ENCODE measurements around the gene FOXP2.
"Not testable (repeated sequence)": the region's sequence is repeated elsewhere in the genome, so short reads cannot be mapped to it uniquely, and the experiment has no call there.

The FOXP2 gene

DNA sequence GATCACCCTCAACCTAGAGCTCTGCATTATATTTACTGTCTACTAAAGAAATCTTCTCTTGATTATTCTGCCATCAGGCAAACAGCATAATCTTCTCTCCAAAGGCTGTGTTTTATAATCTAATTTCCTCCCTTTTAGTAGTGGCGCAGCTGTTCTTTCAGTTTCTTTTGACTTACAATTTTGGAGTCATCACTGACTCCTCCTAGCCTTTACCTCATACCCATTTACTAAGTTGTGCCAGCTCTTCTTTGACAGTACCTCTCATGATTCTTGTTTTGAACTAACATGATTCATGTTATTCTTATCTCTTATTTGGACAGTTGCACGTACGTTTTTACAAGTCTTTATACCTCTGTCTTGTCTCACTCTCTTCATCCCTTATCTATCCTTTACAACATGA is 113.0 kb downstream of the FOXP2 start:
- WGBS (ENCODE audit: insufficient coverage): 97% methylated on average over 3 of the region's 3 CpGs
- Histone ChIP-seq H3K4me1 (ENCODE audit: control extremely low read depth in 1 of 4, control insufficient read depth in 4 of 4, insufficient read depth in 4 of 4, low read length in 3 of 4) (no peaks in the 10 kb centered on the region), H3K27me3 (replicated peaks in 2 of 5; ENCODE audit: control insufficient read depth in 4 of 5, insufficient read depth in 5 of 5, low read length in 4 of 5) (no peaks in the 10 kb centered on the region), H3K27ac (ENCODE audit: insufficient read depth in 1 of 2, low read depth in 1 of 2, low read length in 2 of 2, poor library complexity in 1 of 2, severe bottlenecking in 2 of 2) (no peak overlapping the region), H3K36me3 (ENCODE audit: control insufficient read depth in 4 of 4, insufficient read depth in 4 of 4, low read length in 3 of 4) (no peaks in the 10 kb centered on the region), H3K4me3 (ENCODE audit: control insufficient read depth in 1 of 7, extremely low read depth in 1 of 7, insufficient read depth in 4 of 7, low read depth in 2 of 7, low read length in 6 of 7) (no peak overlapping the region), H3K9me3 (ENCODE audit: control extremely low read depth in 1 of 5, control insufficient read depth in 4 of 5, insufficient read depth in 2 of 5, low read depth in 1 of 5, low read length in 4 of 5) (no peaks in the 10 kb centered on the region)
- DNase-seq: no peak
- ChIA-PET CTCF (no interaction called here), POLR2A (no interaction called here)

DNA sequence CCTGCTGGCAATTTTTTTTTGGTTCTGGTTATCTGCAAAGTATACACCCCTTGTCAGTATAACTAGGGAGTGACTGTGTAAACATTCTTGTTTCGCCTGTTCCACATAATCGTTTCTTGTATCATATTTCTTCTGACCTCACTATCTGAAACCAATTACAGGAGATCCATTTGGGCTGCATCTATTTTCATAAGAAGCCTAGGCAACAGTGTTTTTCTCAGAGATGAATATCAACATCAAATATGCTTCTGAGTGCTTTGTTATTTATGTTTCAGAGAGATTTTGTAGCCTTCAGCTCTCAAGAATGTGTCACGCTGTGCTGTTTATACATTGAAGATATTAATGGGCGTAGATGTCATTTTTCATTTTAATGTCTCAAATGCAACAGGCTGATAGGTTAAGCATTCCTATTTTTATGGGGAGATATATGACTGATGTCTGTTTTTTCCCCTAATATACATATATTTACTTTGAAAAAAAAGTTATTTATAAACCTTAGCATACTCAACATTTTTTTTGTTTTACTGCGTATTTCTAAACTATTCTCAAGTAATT is 115.5 kb downstream of the FOXP2 start:
- ChIA-PET POLR2A (no interaction called here), CTCF (no interaction called here)
- no peaks in the 10 kb centered on the region for H3K36me3 ChIP-seq (ENCODE audit: control insufficient read depth in 4 of 4, insufficient read depth in 4 of 4, low read length in 3 of 4)
- no peak for DNase-seq
- H3K27ac ChIP-seq (ENCODE audit: insufficient read depth in 1 of 2, low read depth in 1 of 2, low read length in 2 of 2, poor library complexity in 1 of 2, severe bottlenecking in 2 of 2): no peak overlapping the region
- no peaks in the 10 kb centered on the region for H3K9me3 ChIP-seq (ENCODE audit: control extremely low read depth in 1 of 5, control insufficient read depth in 4 of 5, insufficient read depth in 2 of 5, low read depth in 1 of 5, low read length in 4 of 5)
- no peak overlapping the region for H3K4me3 ChIP-seq (ENCODE audit: control insufficient read depth in 1 of 7, extremely low read depth in 1 of 7, insufficient read depth in 4 of 7, low read depth in 2 of 7, low read length in 6 of 7)
- no peaks in the 10 kb centered on the region for H3K4me1 ChIP-seq (ENCODE audit: control extremely low read depth in 1 of 4, control insufficient read depth in 4 of 4, insufficient read depth in 4 of 4, low read length in 3 of 4)
- no peaks in the 10 kb centered on the region for H3K27me3 ChIP-seq (replicated peaks in 2 of 5; ENCODE audit: control insufficient read depth in 4 of 5, insufficient read depth in 5 of 5, low read length in 4 of 5)
- 93% methylated on average over 2 of the region's 5 CpGs for WGBS (ENCODE audit: insufficient coverage)

DNA sequence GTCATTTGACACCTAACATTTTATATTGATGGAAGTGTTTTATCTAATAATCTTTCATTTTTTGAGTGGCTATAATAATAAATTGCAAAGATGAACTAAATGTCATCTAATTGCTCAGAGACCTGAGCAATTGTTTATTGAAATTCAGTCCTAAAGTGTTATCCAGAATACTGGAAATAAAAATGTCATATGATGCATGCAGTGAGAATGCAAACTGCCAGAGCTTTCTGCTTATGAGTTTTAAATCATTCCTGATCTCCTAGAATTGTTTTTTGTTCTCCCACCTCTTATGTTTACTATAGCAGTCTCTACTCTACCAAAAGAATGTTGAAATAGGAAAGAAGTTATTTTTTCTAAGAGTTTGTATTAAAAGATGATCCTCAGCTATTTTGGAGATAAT is 116.7 kb downstream of the FOXP2 start:
- ChIA-PET CTCF (no interaction called here), POLR2A (no interaction called here)
- no peaks in the 10 kb centered on the region for H3K4me1 ChIP-seq (ENCODE audit: control extremely low read depth in 1 of 4, control insufficient read depth in 4 of 4, insufficient read depth in 4 of 4, low read length in 3 of 4)

DNA sequence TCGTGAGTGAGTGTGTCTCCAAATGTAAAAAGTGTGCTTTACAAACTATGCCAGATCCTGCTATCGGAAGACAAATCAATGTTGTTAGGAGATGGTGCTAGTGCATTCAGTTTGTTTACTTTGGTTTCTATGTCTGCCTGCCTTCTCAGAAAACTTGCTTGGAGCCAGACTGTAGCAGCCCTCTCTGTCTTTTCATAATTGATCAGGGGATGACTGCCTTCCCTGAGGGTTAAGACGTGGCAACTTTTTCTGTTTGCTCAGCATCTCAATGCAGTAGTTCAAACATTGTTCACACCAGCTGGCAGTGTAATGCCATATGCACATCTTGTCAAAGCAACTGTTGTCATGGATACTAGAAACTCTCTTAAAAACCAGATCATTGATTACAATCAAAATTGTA is 118.5 kb downstream of the FOXP2 start:
- no peak for DNase-seq
- H3K4me1 ChIP-seq (ENCODE audit: control extremely low read depth in 1 of 4, control insufficient read depth in 4 of 4, insufficient read depth in 4 of 4, low read length in 3 of 4): no peaks in the 10 kb centered on the region
- H3K27me3 ChIP-seq (replicated peaks in 2 of 5; ENCODE audit: control insufficient read depth in 4 of 5, insufficient read depth in 5 of 5, low read length in 4 of 5): no peaks in the 10 kb centered on the region
- WGBS (ENCODE audit: insufficient coverage): 100% methylated on average over 3 of the region's 3 CpGs
- H3K36me3 ChIP-seq (ENCODE audit: control insufficient read depth in 4 of 4, insufficient read depth in 4 of 4, low read length in 3 of 4): no peaks in the 10 kb centered on the region
- POLR2A ChIA-PET: no interaction called here
- no peaks in the 10 kb centered on the region for H3K9me3 ChIP-seq (ENCODE audit: control extremely low read depth in 1 of 5, control insufficient read depth in 4 of 5, insufficient read depth in 2 of 5, low read depth in 1 of 5, low read length in 4 of 5)
- H3K4me3 ChIP-seq (ENCODE audit: control insufficient read depth in 1 of 7, extremely low read depth in 1 of 7, insufficient read depth in 4 of 7, low read depth in 2 of 7, low read length in 6 of 7): no peak overlapping the region
- no peak overlapping the region for H3K27ac ChIP-seq (ENCODE audit: insufficient read depth in 1 of 2, low read depth in 1 of 2, low read length in 2 of 2, poor library complexity in 1 of 2, severe bottlenecking in 2 of 2)
- CTCF ChIA-PET: no interaction called here

More for the DNA sequence above, 116.7 kb downstream of the FOXP2 start:
- H3K36me3 ChIP-seq (ENCODE audit: control insufficient read depth in 4 of 4, insufficient read depth in 4 of 4, low read length in 3 of 4): no peaks in the 10 kb centered on the region
- no peaks in the 10 kb centered on the region for H3K9me3 ChIP-seq (ENCODE audit: control extremely low read depth in 1 of 5, control insufficient read depth in 4 of 5, insufficient read depth in 2 of 5, low read depth in 1 of 5, low read length in 4 of 5)
- no peak for DNase-seq
- H3K4me3 ChIP-seq (ENCODE audit: control insufficient read depth in 1 of 7, extremely low read depth in 1 of 7, insufficient read depth in 4 of 7, low read depth in 2 of 7, low read length in 6 of 7): no peak overlapping the region
- no peak overlapping the region for H3K27ac ChIP-seq (ENCODE audit: insufficient read depth in 1 of 2, low read depth in 1 of 2, low read length in 2 of 2, poor library complexity in 1 of 2, severe bottlenecking in 2 of 2)
- H3K27me3 ChIP-seq (replicated peaks in 2 of 5; ENCODE audit: control insufficient read depth in 4 of 5, insufficient read depth in 5 of 5, low read length in 4 of 5): no peaks in the 10 kb centered on the region

DNA sequence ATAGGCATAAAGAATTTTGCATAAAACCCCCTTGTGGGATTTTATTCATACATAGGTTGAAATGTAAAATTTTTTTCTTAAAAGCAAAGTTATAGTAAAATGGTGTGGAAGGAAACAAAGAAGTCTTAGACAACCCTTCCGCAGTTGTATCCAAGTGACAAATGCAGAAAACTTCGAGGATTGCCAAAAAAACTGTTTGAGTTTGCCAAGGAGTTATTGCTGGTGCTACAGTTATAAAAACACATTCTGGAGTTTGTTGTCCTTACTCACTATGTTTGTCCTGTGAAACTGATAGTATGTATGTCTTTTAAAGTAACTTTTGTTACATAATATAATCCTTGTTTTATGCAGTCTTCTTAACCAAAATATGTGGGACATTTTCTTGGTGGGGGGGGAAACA is 120.3 kb downstream of the FOXP2 start:
- no peak overlapping the region for H3K27ac ChIP-seq (ENCODE audit: insufficient read depth in 1 of 2, low read depth in 1 of 2, low read length in 2 of 2, poor library complexity in 1 of 2, severe bottlenecking in 2 of 2)
- no peaks in the 10 kb centered on the region for H3K4me1 ChIP-seq (ENCODE audit: control extremely low read depth in 1 of 4, control insufficient read depth in 4 of 4, insufficient read depth in 4 of 4, low read length in 3 of 4)
- no peaks in the 10 kb centered on the region for H3K36me3 ChIP-seq (ENCODE audit: control insufficient read depth in 4 of 4, insufficient read depth in 4 of 4, low read length in 3 of 4)
- no peak for DNase-seq
- ChIA-PET POLR2A (no interaction called here), CTCF (no interaction called here)
- H3K9me3 ChIP-seq (ENCODE audit: control extremely low read depth in 1 of 5, control insufficient read depth in 4 of 5, insufficient read depth in 2 of 5, low read depth in 1 of 5, low read length in 4 of 5): no peaks in the 10 kb centered on the region
- WGBS (ENCODE audit: insufficient coverage): 88% methylated on average over 2 of the region's 2 CpGs
- no peak overlapping the region for H3K4me3 ChIP-seq (ENCODE audit: control insufficient read depth in 1 of 7, extremely low read depth in 1 of 7, insufficient read depth in 4 of 7, low read depth in 2 of 7, low read length in 6 of 7)
- H3K27me3 ChIP-seq (replicated peaks in 2 of 5; ENCODE audit: control insufficient read depth in 4 of 5, insufficient read depth in 5 of 5, low read length in 4 of 5): no peaks in the 10 kb centered on the region

DNA sequence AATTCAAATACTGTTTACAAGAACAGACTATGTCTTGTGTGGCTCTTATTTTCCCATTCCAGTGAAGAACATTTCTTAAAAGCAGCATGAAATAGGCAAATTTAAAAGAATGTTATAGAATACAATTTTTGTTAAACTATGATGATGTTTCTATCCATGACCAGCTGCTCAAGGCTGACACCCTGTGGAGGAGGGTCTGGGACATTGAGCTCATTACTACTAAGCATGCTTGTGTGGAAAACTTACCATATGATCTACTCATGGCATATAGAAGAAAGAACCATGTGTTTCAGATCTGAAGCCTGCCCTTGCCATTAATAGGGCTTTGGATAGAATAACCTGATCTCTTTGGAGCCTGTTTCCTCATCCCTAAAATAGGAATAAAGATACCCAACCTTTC is 125.0 kb downstream of the FOXP2 start:
- no peak overlapping the region for H3K4me3 ChIP-seq (ENCODE audit: control insufficient read depth in 1 of 7, extremely low read depth in 1 of 7, insufficient read depth in 4 of 7, low read depth in 2 of 7, low read length in 6 of 7)
- no peaks in the 10 kb centered on the region for H3K4me1 ChIP-seq (ENCODE audit: control extremely low read depth in 1 of 4, control insufficient read depth in 4 of 4, insufficient read depth in 4 of 4, low read length in 3 of 4)
- no peaks in the 10 kb centered on the region for H3K27me3 ChIP-seq (replicated peaks in 2 of 5; ENCODE audit: control insufficient read depth in 4 of 5, insufficient read depth in 5 of 5, low read length in 4 of 5)
- ChIA-PET CTCF (no interaction called here), POLR2A (no interaction called here)
- no peaks in the 10 kb centered on the region for H3K9me3 ChIP-seq (ENCODE audit: control extremely low read depth in 1 of 5, control insufficient read depth in 4 of 5, insufficient read depth in 2 of 5, low read depth in 1 of 5, low read length in 4 of 5)
- H3K36me3 ChIP-seq (ENCODE audit: control insufficient read depth in 4 of 4, insufficient read depth in 4 of 4, low read length in 3 of 4): no peaks in the 10 kb centered on the region
- H3K27ac ChIP-seq (ENCODE audit: insufficient read depth in 1 of 2, low read depth in 1 of 2, low read length in 2 of 2, poor library complexity in 1 of 2, severe bottlenecking in 2 of 2): no peak overlapping the region
- peak; percentile 2 to 27 (median 15) for DNase-seq

DNA sequence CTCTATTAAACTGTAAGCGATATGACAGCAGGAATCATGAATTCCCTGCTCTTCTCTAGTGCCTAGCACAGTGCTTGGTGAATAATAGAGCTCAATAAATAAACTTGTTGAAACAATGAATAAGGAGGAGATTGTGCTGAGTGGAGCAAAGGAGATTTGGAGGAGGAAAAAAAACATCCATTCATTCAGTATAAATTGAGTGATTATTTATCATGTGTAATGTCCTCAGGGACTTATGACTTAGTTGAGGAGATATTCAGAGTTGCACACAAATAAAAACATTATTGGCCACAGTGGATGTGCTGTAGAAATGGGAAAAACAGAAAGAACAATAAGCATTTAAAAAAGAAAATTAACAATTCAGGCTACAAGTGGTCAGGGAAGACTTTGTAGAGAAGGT is 125.7 kb downstream of the FOXP2 start:
- ChIA-PET CTCF (no interaction called here), POLR2A (no interaction called here)
- no peak for DNase-seq
- no peaks in the 10 kb centered on the region for H3K27me3 ChIP-seq (replicated peaks in 2 of 5; ENCODE audit: control insufficient read depth in 4 of 5, insufficient read depth in 5 of 5, low read length in 4 of 5)
- no peak overlapping the region for H3K27ac ChIP-seq (ENCODE audit: insufficient read depth in 1 of 2, low read depth in 1 of 2, low read length in 2 of 2, poor library complexity in 1 of 2, severe bottlenecking in 2 of 2)
- H3K4me1 ChIP-seq (ENCODE audit: control extremely low read depth in 1 of 4, control insufficient read depth in 4 of 4, insufficient read depth in 4 of 4, low read length in 3 of 4): no peaks in the 10 kb centered on the region
- no peak overlapping the region for H3K4me3 ChIP-seq (ENCODE audit: control insufficient read depth in 1 of 7, extremely low read depth in 1 of 7, insufficient read depth in 4 of 7, low read depth in 2 of 7, low read length in 6 of 7)
- H3K9me3 ChIP-seq (ENCODE audit: control extremely low read depth in 1 of 5, control insufficient read depth in 4 of 5, insufficient read depth in 2 of 5, low read depth in 1 of 5, low read length in 4 of 5): no peaks in the 10 kb centered on the region
- H3K36me3 ChIP-seq (ENCODE audit: control insufficient read depth in 4 of 4, insufficient read depth in 4 of 4, low read length in 3 of 4): no peaks in the 10 kb centered on the region
- no CpG with 5 or more reads among the region's 1 CpG for WGBS (ENCODE audit: insufficient coverage)

DNA sequence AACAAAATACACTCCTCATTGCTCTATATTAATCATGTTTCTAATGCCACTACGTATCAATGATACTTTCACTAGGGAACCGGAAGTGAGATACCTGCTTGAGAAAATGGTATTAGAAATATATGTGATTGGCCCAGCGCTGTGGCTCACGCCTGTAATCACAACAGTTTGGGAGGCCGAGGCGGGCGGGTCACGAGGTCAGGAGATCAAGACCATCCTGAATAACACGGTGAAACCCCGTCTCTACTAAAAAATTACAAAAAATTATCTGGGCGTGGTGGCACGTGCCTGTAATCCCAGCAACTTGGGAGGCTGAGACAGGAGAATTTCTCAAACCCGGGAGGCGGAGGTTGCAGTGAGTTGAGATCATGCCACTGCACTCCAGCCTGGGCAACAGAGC is 132.7 kb downstream of the FOXP2 start:
- H3K4me1 ChIP-seq (ENCODE audit: control extremely low read depth in 1 of 4, control insufficient read depth in 4 of 4, insufficient read depth in 4 of 4, low read length in 3 of 4); POLR2A ChIA-PET; DNase-seq; H3K4me3 ChIP-seq (ENCODE audit: control insufficient read depth in 1 of 7, extremely low read depth in 1 of 7, insufficient read depth in 4 of 7, low read depth in 2 of 7, low read length in 6 of 7); H3K36me3 ChIP-seq (ENCODE audit: control insufficient read depth in 4 of 4, insufficient read depth in 4 of 4, low read length in 3 of 4); H3K9me3 ChIP-seq (ENCODE audit: control extremely low read depth in 1 of 5, control insufficient read depth in 4 of 5, insufficient read depth in 2 of 5, low read depth in 1 of 5, low read length in 4 of 5); H3K27ac ChIP-seq (ENCODE audit: insufficient read depth in 1 of 2, low read depth in 1 of 2, low read length in 2 of 2, poor library complexity in 1 of 2, severe bottlenecking in 2 of 2); H3K27me3 ChIP-seq (replicated peaks in 2 of 5; ENCODE audit: control insufficient read depth in 4 of 5, insufficient read depth in 5 of 5, low read length in 4 of 5); CTCF ChIA-PET: not testable (repeated sequence)
- whole genome bisulfite sequencing (ENCODE audit: insufficient coverage): 90% methylated on average over 12 of the region's 14 CpGs
